SK-N-SH treated with all-trans-retinoic acid at 6 μM for 48 hours (cell line): ENCODE measurements around the gene MFSD6.
"Not testable (repeated sequence)": the region's sequence is repeated elsewhere in the genome, so short reads cannot be mapped to it uniquely, and the experiment has no call there.

Experiments used
- ATAC-seq: fragments of 200-7000 bp; cut with Tn5 transposase; 3 replicates; pipeline ENCODE4 v1.9.1; 2020; ENCODE audit warnings: mild to moderate bottlenecking, moderate library complexity
- ARNTL ChIP-seq: fragments of 450-650 bp; formaldehyde crosslinking; IDR thresholded peaks from 2 replicates; pipeline ENCODE4 v1.5.0; 2020; ENCODE audit warnings: low read depth, mild to moderate bottlenecking, moderate library complexity, borderline replicate concordance
- BACH2 ChIP-seq: fragments of 250-450 bp; sonication (Bioruptor Pico); IDR thresholded peaks from 2 replicates; pipeline ENCODE4 v1.9.0; 2021; ENCODE audit warnings: mild to moderate bottlenecking, borderline replicate concordance
- CREB5 ChIP-seq: fragments of 250-450 bp; sonication (Bioruptor Pico); IDR thresholded peaks from 2 replicates; pipeline ENCODE4 v1.5.1; 2020; ENCODE audit warnings: low read depth, mild to moderate bottlenecking, moderate library complexity
- CSDC2 ChIP-seq: fragments of 250-450 bp; sonication (Bioruptor Pico); IDR thresholded peaks from 2 replicates; pipeline ENCODE4 v1.5.0; 2020; ENCODE audit warnings: mild to moderate bottlenecking, moderate library complexity
- ESRRG ChIP-seq: fragments of 250-450 bp; sonication (Bioruptor Pico); IDR thresholded peaks from 2 replicates; pipeline ENCODE4 v1.6.1; 2021; ENCODE audit warnings: mild to moderate bottlenecking
- OSR1 ChIP-seq: fragments of 250-450 bp; sonication (Bioruptor Pico); IDR thresholded peaks from 2 replicates; pipeline ENCODE4 v1.8.0; 2022; ENCODE audit warnings: moderate library complexity, mild to moderate bottlenecking, inconsistent platforms
- POU6F1 ChIP-seq: fragments of 250-450 bp; sonication (Bioruptor Pico); IDR thresholded peaks from 2 replicates; pipeline ENCODE4 v1.8.0; 2021; ENCODE audit warnings: low read depth, mild to moderate bottlenecking, moderate library complexity, borderline replicate concordance
- PPARA ChIP-seq: fragments of 250-450 bp; sonication (Bioruptor Pico); IDR thresholded peaks from 2 replicates; pipeline ENCODE4 v1.5.0; 2020; ENCODE audit warnings: mild to moderate bottlenecking, borderline replicate concordance
- RARB ChIP-seq: fragments of 250-450 bp; sonication (Bioruptor Pico); IDR thresholded peaks from 2 replicates; pipeline ENCODE4 v1.8.0; 2021; ENCODE audit warnings: mild to moderate bottlenecking, moderate library complexity
- SNAI2 ChIP-seq: fragments of 250-450 bp; sonication (Bioruptor Pico); IDR thresholded peaks from 2 replicates; pipeline ENCODE4 v1.5.0; 2020; ENCODE audit warnings: mild to moderate bottlenecking, moderate library complexity
- TCF4 ChIP-seq: fragments of 250-450 bp; sonication (Bioruptor Pico); IDR thresholded peaks from 2 replicates; pipeline ENCODE4 v1.8.0; 2021; ENCODE audit warnings: mild to moderate bottlenecking, moderate library complexity, borderline replicate concordance
- TSHZ2 ChIP-seq: fragments of 250-450 bp; sonication (Bioruptor Pico); IDR thresholded peaks from 2 replicates; pipeline ENCODE4 v1.5.0; 2020; ENCODE audit warnings: mild to moderate bottlenecking, moderate library complexity
- ZFP3 ChIP-seq: fragments of 250-450 bp; sonication (Bioruptor Pico); IDR thresholded peaks from 2 replicates; pipeline ENCODE4 v1.5.0; 2020; ENCODE audit warnings: mild to moderate bottlenecking, moderate library complexity
- ZFP30 ChIP-seq: fragments of 450-650 bp; formaldehyde crosslinking; IDR thresholded peaks from 2 replicates; pipeline ENCODE4 v1.5.0; 2022; ENCODE audit warnings: mild to moderate bottlenecking, moderate library complexity
- ZNF565 ChIP-seq: fragments of 450-650 bp; formaldehyde crosslinking; conservative IDR thresholded peaks from 2 replicates; pipeline ENCODE4 v1.5.0; 2020; ENCODE audit warnings: low read depth, mild to moderate bottlenecking, moderate library complexity
- ZNF70 ChIP-seq: fragments of 450-650 bp; formaldehyde crosslinking; IDR thresholded peaks from 2 replicates; pipeline ENCODE4 v1.5.0; 2020; ENCODE audit warnings: mild to moderate bottlenecking, moderate library complexity
- TF ChIP-seq, protein P1 (sequence below): fragments of 250-450 bp; sonication (Bioruptor Pico); IDR thresholded peaks from 2 replicates; pipeline ENCODE4 v1.8.0; 2020; ENCODE audit warnings: mild to moderate bottlenecking, moderate library complexity, borderline replicate concordance

The MFSD6 gene

GRCh38 chr2:190425883-190426658 lies 17.9 kb downstream of the MFSD6 start:
- no peak for ATAC-seq
- TF ChIP-seq ESRRG: no peak
- no peak for TF ChIP-seq OSR1 (CRISPR knock-in tag)
- TF ChIP-seq ZNF565 (CRISPR knock-in tag): no peak

DNA sequence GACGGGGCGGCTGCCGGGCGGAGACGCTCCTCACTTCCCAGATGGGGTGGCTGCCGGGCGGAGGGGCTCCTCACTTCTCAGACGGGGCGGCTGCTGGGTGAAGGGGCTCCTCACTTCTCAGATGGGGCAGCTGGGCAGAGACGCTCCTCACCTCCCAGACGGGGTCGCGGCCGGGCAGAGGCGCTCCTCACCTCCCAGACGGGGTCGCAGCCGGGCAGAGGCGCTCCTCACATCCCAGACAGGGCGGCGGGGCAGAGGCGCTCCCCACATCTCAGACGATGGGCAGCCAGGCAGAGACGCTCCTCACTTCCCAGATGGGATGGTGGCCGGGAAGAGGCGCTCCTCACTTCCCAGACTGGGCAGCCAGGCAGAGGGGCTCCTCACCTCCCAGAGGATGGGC lies 22.7 kb downstream of the MFSD6 start:
- not testable (repeated sequence) for ATAC-seq

DNA sequence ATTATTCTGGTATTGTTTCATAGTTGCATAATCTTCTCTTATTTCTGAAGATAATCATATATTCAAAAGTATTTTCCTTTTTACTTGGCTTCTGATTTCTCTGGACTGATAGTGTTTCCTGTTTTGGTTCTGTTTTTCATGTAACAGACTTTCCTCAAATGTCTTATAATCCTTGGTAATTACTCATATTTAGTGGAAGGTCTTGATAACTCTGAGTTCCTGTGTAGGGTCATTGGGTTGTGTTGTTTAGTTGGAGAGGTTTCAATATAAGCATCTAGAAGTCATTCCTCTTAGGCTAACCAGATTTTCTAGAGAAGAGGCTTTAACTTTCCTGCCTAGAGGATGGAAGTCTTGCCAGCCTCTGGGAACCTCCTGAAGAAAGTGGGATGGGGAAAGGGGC lies 23.8 kb downstream of the MFSD6 start:
- TF ChIP-seq POU6F1 (CRISPR knock-in tag) (no peak), PPARA (CRISPR knock-in tag) (no peak), BACH2 (no peak)
- TF ChIP-seq, protein P1, sequence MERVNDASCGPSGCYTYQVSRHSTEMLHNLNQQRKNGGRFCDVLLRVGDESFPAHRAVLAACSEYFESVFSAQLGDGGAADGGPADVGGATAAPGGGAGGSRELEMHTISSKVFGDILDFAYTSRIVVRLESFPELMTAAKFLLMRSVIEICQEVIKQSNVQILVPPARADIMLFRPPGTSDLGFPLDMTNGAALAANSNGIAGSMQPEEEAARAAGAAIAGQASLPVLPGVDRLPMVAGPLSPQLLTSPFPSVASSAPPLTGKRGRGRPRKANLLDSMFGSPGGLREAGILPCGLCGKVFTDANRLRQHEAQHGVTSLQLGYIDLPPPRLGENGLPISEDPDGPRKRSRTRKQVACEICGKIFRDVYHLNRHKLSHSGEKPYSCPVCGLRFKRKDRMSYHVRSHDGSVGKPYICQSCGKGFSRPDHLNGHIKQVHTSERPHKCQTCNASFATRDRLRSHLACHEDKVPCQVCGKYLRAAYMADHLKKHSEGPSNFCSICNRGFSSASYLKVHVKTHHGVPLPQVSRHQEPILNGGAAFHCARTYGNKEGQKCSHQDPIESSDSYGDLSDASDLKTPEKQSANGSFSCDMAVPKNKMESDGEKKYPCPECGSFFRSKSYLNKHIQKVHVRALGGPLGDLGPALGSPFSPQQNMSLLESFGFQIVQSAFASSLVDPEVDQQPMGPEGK (CRISPR knock-in tag): no peak
- TF ChIP-seq, all 23 proteins: peak for 0
- no peak for ATAC-seq

DNA sequence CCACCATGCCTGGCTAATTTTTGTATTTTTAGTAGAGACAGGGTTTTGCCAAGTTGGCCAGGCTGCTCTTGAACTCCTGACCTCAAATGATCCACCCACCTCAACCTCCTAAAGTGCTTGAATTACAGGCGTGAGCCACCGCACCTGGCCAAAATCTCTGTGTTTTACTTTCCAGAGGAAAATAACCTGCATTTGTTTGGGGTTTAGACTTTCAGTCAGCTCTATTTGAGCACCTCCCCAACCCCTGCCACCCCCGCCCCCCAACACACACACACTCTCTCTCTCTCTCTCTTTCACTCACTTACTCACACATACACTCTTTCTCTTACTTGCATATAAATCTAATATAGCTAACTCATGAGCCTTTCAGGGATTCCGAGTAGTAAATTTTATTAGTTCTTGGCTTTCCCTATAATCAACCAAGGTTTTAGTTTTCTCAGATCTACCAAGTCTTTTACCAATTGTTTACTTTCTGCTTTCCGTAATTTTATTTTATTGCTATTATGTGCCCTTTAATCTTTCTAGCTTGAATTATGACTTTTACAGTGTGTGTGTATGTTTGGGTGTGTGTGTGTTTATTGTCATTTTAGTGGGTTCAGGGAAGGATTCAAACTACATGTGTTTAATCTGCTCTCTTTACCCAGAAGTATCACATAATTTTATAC lies 24.5 kb downstream of the MFSD6 start:
- TF ChIP-seq PPARA (CRISPR knock-in tag) (no peak), ZFP30 (CRISPR knock-in tag) (no peak), RARB (CRISPR knock-in tag) (no peak), ZNF70 (CRISPR knock-in tag) (no peak), TSHZ2 (CRISPR knock-in tag) (no peak), ARNTL (CRISPR knock-in tag) (no peak), BACH2 (no peak), TCF4 (CRISPR knock-in tag) (no peak)
- TF ChIP-seq, protein P1 (CRISPR knock-in tag): no peak
- ATAC-seq: no peak

DNA sequence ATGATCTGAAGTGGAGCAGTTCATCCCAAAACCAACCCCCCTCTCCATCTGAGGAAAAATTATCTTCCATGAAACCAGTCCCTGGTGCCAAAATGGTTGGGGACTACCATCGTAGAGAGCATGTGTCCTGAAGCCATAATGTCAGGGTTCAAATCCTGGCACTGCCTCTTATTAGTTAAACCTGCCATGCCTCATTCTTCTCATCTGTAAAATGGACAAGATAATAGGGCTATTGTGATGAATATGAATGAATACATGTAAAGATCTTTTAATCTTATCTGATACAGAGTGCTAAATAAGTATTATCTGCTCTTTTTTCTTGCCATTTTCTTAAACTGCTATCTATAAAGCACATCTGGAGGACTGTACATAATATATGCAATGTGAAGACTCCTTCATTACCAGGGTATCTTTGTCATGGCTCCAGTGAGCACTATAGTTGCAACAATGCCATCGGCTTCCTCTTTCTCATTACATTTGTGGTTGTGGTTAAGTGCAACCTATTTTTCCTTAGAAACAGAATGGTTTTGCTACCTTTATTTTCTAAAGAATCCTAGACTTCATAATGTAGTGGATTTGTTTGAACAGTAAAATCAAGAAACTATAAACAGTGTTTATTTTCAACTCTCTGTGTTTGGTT lies 27.0 kb downstream of the MFSD6 start:
- no peak for ATAC-seq
- TF ChIP-seq ZFP30 (CRISPR knock-in tag) (no peak), ZFP3 (CRISPR knock-in tag) (no peak), TCF4 (CRISPR knock-in tag) (no peak), SNAI2 (CRISPR knock-in tag) (no peak), ZNF565 (CRISPR knock-in tag) (no peak), ARNTL (CRISPR knock-in tag) (no peak), PPARA (CRISPR knock-in tag) (no peak), POU6F1 (CRISPR knock-in tag) (no peak), CREB5 (CRISPR knock-in tag) (no peak), CSDC2 (no peak), ZNF70 (CRISPR knock-in tag) (no peak)
- TF ChIP-seq, protein P1 (CRISPR knock-in tag): no peak
